ENCODE results near the gene EXOC5. TPM values are rescaled to one million over a fixed set of nuclear protein-coding genes. Genes with fewer than 3 reads are reported as not detected.
"Not testable (repeated sequence)": the region's sequence is repeated elsewhere in the genome, so short reads cannot be mapped to it uniquely, and the experiment has no call there.

Gene EXOC5
- total RNA-seq, 4 donors from 2014 or later = 50.9 to 73.1 (median 55.4) TPM

DNA sequence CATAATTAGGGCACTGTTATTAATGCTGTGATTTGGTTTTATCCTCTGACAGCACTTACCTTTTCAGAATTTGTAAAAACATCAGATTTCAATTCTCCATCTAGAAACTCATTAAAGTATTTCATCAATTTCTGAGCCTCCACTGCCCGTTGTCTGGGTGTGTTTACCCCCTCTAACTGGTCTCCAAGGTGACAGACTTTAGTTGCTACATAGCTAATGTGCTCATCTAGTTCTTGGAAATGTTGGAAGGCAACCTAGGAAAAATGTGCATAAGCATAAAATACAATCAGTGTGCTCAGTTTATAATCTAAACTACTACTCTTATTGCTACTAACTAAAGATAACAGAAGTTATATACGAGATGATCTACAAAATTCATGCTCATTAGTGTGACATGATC is 24.6 kb downstream of the EXOC5 start:
- Histone ChIP-seq H3K27me3 (no peaks in the 10 kb centered on the region), H3K4me3 (no peak overlapping the region), H3K4me1 (peaks cover 0 to 19% (median 14%) of the 10 kb centered on the region in 4 donors), H3K27ac (replicated peaks in 1 of 4) (no peak overlapping the region), H3K9me3 (no peaks in the 10 kb centered on the region), H3K36me3 (peaks cover 0 to 34% (median 10%) of the 10 kb centered on the region in 4 donors)
- DNase-seq (ENCODE audit: extremely low spot score) = no peak
- TF ChIP-seq POLR2AphosphoS5 (IDR thresholded peaks at IDR 0.05) (no peak), EP300 (IDR thresholded peaks at IDR 0.05) (no peak), POLR2A (IDR thresholded peaks at IDR 0.05; ENCODE audit: low read depth) (no peak)
- TF ChIP-seq, protein P1, sequence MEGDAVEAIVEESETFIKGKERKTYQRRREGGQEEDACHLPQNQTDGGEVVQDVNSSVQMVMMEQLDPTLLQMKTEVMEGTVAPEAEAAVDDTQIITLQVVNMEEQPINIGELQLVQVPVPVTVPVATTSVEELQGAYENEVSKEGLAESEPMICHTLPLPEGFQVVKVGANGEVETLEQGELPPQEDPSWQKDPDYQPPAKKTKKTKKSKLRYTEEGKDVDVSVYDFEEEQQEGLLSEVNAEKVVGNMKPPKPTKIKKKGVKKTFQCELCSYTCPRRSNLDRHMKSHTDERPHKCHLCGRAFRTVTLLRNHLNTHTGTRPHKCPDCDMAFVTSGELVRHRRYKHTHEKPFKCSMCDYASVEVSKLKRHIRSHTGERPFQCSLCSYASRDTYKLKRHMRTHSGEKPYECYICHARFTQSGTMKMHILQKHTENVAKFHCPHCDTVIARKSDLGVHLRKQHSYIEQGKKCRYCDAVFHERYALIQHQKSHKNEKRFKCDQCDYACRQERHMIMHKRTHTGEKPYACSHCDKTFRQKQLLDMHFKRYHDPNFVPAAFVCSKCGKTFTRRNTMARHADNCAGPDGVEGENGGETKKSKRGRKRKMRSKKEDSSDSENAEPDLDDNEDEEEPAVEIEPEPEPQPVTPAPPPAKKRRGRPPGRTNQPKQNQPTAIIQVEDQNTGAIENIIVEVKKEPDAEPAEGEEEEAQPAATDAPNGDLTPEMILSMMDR (IDR thresholded peaks at IDR 0.05) = no peak
- intact Hi-C loops (cut with DNase I) = no loop called here
- 35% methylated on average over 2 of the region's 2 CpGs for WGBS

DNA sequence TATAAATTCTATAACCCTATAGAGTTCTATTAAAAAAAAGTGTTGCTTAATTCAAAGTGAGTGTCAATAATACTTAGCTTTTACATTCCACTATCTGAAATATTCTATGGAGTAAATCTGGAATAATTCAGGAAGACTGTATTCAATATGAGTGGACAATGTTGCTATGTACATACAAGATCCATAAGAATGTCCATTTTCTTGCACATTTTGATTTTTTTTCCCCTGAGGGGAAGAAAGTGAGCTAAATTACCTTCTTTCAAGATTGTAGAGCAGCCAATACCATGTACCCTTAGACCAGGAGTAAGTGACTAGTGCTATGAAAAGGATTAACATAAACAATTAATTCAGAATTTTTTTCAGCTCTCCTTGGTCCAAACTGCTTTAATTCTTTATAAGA is 25.4 kb downstream of the EXOC5 start:
- intact Hi-C loops (cut with DNase I) = no loop called here
- Histone ChIP-seq H3K4me1 (peaks cover 0 to 19% (median 14%) of the 10 kb centered on the region in 4 donors), H3K36me3 (peaks cover 0 to 42% (median 12%) of the 10 kb centered on the region in 4 donors), H3K9me3 (no peaks in the 10 kb centered on the region), H3K4me3 (no peak overlapping the region), H3K27me3 (no peaks in the 10 kb centered on the region), H3K27ac (replicated peaks in 1 of 4) (no peak overlapping the region)
- DNase-seq (ENCODE audit: extremely low spot score) = no peak
- TF ChIP-seq, protein P1 (IDR thresholded peaks at IDR 0.05) = no peak
- TF ChIP-seq POLR2A (IDR thresholded peaks at IDR 0.05; ENCODE audit: low read depth) = no peak
- TF ChIP-seq EP300 (IDR thresholded peaks at IDR 0.05) = no peak
- TF ChIP-seq POLR2AphosphoS5 (IDR thresholded peaks at IDR 0.05) = no peak

DNA sequence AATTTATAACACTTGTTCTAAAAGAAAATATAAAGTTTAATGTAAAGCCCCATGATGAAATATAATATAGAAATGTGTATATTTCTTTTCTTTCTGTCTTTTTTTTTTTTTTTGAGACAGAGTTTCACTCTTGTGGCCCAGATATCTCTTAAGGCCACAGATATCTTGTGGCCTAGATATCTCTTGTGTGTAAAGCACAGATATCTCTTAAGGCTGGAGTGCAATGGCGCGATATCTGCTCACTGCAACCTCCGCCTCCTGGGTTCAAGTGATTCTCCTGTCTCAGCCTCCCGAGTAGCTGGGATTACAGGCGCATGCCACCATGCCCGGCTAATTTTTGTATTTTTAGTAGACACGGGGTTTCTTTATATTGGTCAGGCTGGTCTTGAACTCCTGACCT is 28.6 kb downstream of the EXOC5 start:
- intact Hi-C loops (cut with DNase I); H3K4me3 ChIP-seq; H3K9me3 ChIP-seq; H3K27me3 ChIP-seq; DNase-seq (ENCODE audit: extremely low spot score); H3K27ac ChIP-seq (replicated peaks in 1 of 4): not testable (repeated sequence)
- WGBS = 97% methylated on average over 7 of the region's 7 CpGs
- Histone ChIP-seq H3K4me1 (peaks cover 0 to 19% (median 14%) of the 10 kb centered on the region in 4 donors), H3K36me3 (peaks cover 0 to 48% (median 13%) of the 10 kb centered on the region in 4 donors)

- Histone ChIP-seq H3K27me3 (no peaks in the 10 kb centered on the region), H3K9me3 (no peaks in the 10 kb centered on the region), H3K27ac (replicated peaks in 1 of 4) (no peak overlapping the region), H3K4me3 (no peak overlapping the region), H3K36me3 (peaks cover 31 to 73% (median 59%) of the 10 kb centered on the region in 4 donors), H3K4me1 (no peaks in the 10 kb centered on the region)
- intact Hi-C loops (cut with DNase I) = no loop called here
- WGBS = 87% methylated on average over 1 of the region's 1 CpG
- TF ChIP-seq EP300 (IDR thresholded peaks at IDR 0.05) = no peak
- TF ChIP-seq POLR2A (IDR thresholded peaks at IDR 0.05; ENCODE audit: low read depth) = no peak
- no peak for TF ChIP-seq POLR2AphosphoS5 (IDR thresholded peaks at IDR 0.05)
- TF ChIP-seq, protein P1 (IDR thresholded peaks at IDR 0.05) = no peak
- no peak for DNase-seq (ENCODE audit: extremely low spot score)
Observed at GRCh38 chr14:57232006-57232405, 36.7 kb downstream of the EXOC5 start.

DNA sequence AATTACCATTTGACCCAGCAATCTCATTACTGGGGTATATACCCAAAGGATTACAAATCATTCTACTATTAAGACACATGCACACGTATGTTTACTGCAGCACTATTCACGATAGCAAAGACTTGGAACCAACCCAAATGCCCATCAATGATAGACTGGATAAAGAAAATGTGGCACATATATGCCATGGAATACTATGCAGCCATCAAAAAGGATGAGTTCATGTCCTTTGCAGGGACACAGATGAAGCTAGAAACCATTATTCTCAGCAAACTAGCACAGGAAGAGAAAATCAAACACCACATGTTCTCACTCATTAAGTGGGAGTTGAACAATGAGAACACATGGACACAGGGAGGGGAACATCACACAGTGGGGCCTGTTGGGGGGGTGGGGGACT is 40.4 kb downstream of the EXOC5 start:
- intact Hi-C loops (cut with DNase I); H3K27ac ChIP-seq (replicated peaks in 1 of 4); DNase-seq (ENCODE audit: extremely low spot score); H3K9me3 ChIP-seq; H3K4me1 ChIP-seq; H3K27me3 ChIP-seq; H3K4me3 ChIP-seq: not testable (repeated sequence)
- 94% methylated on average over 2 of the region's 2 CpGs for WGBS
- peaks cover 31 to 66% (median 43%) of the 10 kb centered on the region in 4 donors for H3K36me3 ChIP-seq

DNA sequence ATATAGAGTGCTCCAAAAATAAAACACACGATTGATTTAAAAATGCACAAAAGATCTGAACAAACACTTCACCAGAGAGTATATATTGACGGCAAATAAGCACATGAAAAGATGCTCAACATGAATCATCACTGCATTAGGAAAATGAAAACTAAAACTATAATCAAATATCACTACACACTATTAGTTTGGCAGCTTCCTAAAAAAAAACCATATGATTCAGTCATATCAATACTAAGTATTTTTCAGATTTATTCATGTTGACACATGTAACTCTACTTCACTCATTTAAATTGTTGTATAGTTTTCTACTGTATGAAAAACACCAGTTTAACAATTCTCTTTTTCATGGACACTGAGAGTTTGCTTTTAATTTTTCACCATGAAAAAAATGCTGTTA is 41.6 kb downstream of the EXOC5 start:
- intact Hi-C loops (cut with DNase I) = no loop called here
- no peak overlapping the region for H3K27ac ChIP-seq (replicated peaks in 1 of 4)
- no peak for DNase-seq (ENCODE audit: extremely low spot score)
- no peak for TF ChIP-seq POLR2AphosphoS5 (IDR thresholded peaks at IDR 0.05)
- TF ChIP-seq EP300 (IDR thresholded peaks at IDR 0.05) = no peak
- TF ChIP-seq, protein P1 (IDR thresholded peaks at IDR 0.05) = no peak
- no peak for TF ChIP-seq POLR2A (IDR thresholded peaks at IDR 0.05; ENCODE audit: low read depth)
- no peaks in the 10 kb centered on the region for H3K9me3 ChIP-seq
- peaks cover 23 to 65% (median 35%) of the 10 kb centered on the region in 4 donors for H3K36me3 ChIP-seq
- no peak overlapping the region for H3K4me3 ChIP-seq
- H3K4me1 ChIP-seq = no peaks in the 10 kb centered on the region
- H3K27me3 ChIP-seq = no peaks in the 10 kb centered on the region
- 82% methylated on average over 2 of the region's 2 CpGs for WGBS

All from esophagus muscularis mucosa (tissue), 4 donors.